HG03342 (cell line): ENCODE data around the gene RNU6-8.

ENCODE experiments used
- ATAC-seq: cut with Tn5 transposase; IDR thresholded peaks from one replicate; pipeline ENCODE4 v1.9.1; 2021; ENCODE audit warnings: mild to moderate bottlenecking, moderate library complexity; ENCODE audit not compliant: unreplicated experiment

RNU6-8 gene

GRCh38 chr14:32205554-32205953 is 2.5 kb upstream of the RNU6-8 start:
- ATAC-seq, result no peak

GRCh38 chr14:32203928-32204357 is 874 bp upstream of the RNU6-8 start:
- ATAC-seq, result no peak

DNA sequence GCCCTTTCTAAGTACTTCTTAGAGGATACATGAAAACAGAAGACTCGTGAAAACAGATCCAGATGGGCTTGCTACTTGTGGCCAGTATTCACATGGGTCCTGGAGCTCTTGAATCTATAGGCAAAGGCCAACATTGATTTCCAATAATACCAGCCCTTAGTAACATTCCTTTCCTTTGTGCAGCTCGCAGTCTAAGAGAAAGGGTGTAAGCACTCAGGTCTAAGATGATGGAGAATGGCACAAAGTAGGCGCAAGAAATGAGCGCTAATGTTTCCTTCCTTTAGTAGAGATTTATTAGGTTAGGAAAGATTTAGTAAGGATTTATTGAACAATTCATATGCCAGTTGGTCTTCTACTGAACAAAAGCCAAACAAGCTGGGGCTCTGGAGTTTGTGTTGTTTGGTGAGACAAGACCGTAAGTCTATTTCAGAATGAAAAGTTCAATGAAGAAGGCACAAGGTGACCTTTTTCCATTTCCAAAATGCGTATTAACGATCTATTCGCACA is 525 bp downstream of the RNU6-8 start:
- no peak for ATAC-seq

GRCh38 chr14:32201816-32202490 is 1.1 kb downstream of the RNU6-8 start, which contains the start of gene RNU6-7:
RNU6-7 (plus strand) TSS chr14:32202045.
- no peak for ATAC-seq

- ATAC-seq, result peak; percentile 53
Measured at GRCh38 chr14:32201193-32201815, 1.8 kb downstream of the RNU6-8 start.

DNA sequence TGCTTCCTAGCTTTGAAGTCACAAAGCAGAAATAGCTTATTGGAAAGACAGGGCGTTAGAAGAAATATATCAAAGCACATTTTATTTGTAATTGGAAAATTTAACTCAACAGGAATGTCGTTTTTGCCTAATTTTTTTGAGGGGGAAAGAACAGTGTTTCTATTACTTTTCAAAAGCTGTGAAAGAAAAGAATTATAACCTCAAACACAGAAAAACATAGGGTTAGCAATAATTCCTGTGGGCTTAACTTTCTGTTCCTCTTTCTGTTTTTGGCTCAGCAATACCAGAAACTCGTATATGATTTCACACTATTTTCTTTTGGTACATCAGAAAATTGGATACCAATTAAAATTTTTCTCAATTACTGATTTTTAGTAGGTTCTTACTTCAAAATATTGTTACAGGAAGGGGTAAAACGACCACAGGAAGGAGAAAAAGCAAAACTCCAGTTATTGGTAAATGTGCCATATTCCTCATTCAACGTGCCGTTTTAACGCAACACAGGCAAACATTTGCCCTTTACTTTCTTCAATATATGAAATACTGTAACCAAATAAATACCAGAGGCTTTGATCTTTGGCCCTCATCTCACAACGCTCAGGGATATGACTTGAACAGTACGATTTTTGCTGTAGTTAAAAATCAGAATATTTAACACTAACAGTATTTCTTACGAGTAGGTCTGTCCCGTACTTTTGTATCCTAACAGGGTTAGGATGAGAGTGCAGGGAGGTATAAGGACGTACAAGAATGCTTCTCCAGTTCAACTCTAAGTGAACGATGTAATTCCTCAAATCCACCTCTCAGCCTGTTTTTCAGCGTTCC is 2.5 kb downstream of the RNU6-8 start:
- ATAC-seq, result no peak

DNA sequence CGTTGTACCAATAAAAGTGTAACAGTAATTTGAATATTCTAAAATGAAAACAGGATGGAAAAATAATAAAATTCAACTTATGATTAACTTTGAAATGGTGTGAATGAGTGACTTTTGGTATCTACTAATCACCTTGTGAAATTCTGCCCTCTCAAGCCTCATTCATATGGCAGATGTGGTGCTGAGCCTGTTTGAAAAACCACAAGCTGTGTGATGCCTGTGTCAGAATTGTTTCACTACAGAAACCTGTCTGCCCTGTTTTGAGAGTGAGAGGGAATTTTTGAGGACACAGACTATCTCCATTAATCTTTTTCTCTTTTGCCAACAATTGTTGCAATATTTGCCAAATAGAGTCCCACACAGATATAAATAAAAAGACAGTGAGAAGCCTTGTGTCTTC is 5.2 kb downstream of the RNU6-8 start:
- peak; percentile 42 for ATAC-seq

DNA sequence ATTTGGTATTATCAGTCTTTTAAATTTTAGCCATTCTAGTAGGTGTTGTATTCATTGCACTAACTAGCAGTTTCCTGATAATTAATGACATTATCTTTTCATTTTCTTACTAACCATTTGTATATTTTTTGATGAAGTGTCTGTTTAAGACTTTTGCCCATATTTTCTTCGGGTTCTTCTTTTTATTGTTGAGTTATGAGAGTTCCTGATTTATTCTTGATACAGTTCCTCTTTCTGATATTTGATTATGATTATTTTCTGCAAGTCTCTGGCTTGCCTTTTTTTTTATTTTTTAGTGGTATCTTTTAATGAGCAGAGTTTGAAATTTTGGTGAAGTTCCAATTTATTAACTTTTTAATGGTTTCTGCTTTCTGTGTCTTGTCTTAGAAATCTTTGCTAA is 7.4 kb downstream of the RNU6-8 start:
- ATAC-seq, result no peak

DNA sequence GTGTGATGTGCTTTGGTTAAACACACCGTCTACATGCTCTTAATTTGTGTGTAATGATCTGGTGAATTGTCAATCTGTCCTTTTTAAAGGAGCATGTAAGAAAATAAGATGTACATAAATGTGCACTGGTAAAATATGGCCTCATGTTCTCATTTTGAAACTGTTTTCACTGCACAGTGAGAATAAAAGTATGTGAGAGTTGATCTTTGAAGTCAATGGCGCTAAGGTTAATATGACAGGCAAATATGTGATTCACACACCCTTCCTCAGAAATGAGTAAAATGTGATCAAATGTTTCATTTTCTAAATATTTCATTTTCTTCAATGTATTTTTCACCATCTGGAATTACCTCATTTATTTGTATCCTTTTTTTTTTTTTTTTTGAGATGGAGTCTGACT is 9.5 kb downstream of the RNU6-8 start:
- ATAC-seq, result no peak

DNA sequence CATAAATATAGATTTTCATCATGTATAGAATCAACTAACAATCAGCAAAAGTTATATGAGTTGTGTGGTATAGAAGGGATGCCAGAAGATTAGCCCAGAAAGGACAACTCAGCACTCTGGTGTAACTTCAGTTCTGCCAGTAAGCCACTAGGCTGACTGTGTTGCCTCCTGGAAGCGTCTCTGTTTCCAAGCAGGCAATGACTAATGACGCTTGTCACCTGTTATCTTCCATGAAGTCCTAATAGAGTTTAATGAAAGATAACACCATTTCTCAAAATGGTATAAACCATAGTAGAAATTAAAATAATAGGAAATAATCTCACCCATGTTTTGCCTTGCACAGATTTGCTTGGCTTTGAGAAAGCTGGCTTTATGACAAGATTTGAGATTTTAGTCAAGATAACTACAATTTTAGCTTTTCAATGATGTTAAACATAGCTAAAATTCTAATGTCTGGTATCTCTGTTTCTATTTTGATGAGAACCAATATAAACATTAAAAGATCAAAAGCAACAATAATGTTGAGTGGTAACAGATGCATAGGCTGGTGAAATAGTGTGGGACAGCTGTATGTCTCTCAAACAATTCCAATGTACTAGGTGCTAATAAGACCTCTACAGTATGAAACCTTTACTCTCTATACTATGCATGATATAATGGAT is 10.2 kb downstream of the RNU6-8 start:
- no peak for ATAC-seq

- no peak for ATAC-seq
Measured at GRCh38 chr14:32190673-32191072, 12.4 kb downstream of the RNU6-8 start.

GRCh38 chr14:32189811-32190210 is 13.3 kb downstream of the RNU6-8 start:
- no peak for ATAC-seq

GRCh38 chr14:32186248-32186647 is 16.8 kb downstream of the RNU6-8 start:
- no peak for ATAC-seq

DNA sequence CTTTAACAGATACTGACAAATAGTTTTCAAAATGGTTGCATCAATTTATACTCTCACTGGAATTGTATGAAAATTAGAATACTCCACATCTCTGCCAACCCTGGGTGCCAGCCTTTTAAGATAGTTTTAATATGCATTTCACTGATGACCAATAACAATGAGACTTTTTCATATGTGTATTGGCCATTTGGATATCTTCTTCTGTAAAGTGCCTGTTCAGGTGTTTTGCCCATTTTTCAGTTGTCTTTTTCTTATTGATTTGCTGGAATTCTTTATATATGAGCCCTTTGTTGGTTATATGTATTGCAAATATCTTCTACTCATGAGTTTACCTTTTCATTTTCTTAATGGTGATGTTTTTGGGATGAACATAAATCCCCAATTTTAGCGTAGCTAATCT is 18.0 kb downstream of the RNU6-8 start:
- ATAC-seq, result no peak

DNA sequence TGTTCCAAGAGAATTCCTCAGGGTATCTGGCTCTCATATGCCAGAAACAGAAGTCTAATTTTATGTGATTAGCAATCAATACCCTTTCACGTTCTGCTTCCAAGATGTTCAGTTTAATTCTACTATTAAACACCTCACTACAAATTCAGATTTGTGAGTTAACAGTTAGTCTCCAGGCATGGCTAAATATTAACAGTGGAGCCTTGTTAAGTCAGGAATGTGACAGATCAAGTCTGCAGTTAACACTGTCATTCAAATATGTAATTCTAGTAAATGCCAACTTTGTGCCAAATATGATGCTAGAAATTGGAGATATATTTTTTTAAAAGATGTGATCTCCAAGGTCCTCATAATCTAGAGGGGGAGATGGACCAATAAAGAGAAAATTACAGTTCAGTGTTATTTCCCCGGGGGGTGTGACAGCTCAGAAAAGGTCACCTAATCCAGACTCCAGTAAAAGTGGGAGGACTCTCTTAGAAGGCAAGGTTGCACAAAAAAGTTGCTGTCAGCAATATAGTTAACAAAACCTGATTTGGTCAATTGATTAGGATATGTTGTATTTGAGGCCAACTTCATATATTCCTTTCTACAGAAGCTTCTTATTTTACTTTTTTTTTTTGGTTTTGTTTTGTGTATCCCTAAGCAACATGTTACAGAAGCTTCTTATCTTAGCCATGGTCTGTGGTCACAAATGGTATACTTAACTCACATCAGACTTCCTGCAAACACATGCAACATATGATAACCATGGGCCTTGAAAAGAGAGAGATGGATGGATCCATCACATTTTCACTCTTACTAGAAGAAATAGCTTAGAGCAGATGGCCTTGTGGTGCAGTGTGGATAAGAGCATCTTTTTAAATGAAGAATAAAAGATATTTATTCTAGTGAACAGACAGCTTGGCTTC is 19.7 kb downstream of the RNU6-8 start:
- no peak for ATAC-seq

DNA sequence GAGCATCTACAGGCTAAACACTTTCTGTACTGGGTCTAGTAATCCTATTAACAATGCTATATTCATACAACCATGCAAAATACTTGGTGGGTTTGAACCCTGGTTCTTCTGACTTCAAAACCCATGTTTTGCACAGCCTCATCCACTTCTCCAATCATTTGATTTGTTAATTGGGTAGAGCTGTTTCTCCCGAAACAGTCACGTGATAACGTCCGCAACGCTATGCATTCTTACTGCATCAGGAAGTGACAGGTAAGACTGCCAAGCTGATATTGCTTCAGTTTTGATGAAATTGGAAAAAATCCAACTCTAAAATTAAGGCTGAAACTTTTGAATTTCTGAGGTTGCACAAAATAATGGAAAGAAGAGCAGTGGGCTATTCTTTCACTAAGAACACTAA is 31.6 kb downstream of the RNU6-8 start:
- no peak for ATAC-seq

DNA sequence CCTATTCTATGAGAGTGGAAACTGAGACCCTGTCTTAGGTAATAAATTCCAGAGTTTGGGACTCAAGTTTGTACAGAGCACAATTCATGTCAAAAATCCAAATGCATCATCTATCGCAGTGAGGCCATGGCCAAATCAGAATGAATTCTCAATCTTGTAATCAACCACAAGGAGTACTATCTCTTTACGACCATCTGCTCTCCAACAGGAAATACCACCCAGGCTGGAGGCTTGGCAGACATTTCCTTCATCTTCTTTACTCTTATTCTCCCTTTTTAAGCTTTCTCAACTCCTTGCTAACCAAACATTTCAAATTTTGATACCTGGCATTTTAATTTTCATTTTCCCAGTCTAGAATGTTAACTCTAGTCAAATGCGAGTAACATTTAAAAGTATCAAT is 33.9 kb downstream of the RNU6-8 start:
- ATAC-seq, result no peak

GRCh38 chr14:32167907-32168306 is 35.2 kb downstream of the RNU6-8 start:
- no peak for ATAC-seq

DNA sequence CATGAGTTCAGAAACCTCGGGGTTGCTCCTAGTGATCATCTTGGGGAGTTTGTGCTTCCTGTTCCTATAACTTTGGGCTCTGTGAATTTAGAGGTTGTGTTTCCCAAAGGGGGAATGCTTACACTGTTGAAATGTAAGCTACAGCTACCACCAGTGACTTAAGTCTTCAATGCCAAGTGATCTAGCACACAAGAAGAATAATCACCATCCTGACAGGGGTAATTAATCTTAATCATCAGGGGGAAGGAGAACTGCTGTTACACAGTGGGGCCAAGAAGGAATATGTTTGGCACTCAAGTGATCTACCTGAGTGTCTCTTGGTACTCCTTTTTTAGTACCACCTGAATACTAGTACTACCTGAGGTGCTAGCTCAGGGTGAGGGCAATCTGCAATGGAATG is 36.1 kb downstream of the RNU6-8 start:
- ATAC-seq, result no peak

DNA sequence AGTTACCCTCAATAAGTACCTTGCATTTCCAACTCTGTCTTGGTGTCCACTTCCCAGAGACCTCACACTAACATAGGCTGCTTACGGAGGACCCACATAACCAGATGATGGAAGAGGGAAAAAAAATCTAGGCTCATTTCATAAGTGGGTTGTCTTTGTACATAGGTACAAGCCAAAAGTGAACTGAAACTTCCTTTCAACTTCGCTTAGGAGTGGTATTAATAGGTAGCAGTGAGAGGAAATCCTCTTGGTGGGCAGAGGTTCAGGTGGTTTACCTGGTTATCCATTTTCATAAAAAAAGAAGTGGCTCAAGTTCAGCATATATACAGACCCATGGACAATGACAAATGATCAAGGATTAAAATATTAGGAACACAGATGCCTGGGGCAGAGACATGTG is 37.0 kb downstream of the RNU6-8 start:
- ATAC-seq, result no peak
